Measurements from ENCODE around the gene BBX. TPM values are rescaled to one million over a fixed set of nuclear protein-coding genes. Genes with fewer than 3 reads are reported as not detected.

The BBX gene
- total RNA-seq, 1 experiment from 2014 or later, result 66.8 TPM

DNA sequence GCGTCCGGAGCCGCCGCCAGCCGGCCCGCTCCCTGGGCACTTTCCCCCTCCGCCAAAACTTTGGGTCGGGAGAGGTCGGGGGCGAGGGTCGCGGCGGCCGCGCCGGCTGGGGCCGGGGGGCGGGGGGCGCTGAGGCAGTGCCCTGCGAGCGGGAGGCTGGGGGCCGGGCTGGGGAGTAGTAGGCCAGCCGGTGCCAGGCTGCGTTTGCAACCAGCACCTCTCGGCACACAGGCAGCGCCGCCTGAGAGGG is 452 bp downstream of the BBX start:
- POLR2A ChIA-PET (ENCODE audit: unreplicated experiment), result interaction anchor here (0.6 kb wide), 1 partner anchor 10 kb away, joined by 4 read pairs; no protein-coding TSS in a partner anchor
- peak; percentile 30 for DNase-seq
- Histone ChIP-seq H3K27me3 (ENCODE audit: low read length) (no peaks in the 10 kb centered on the region), H3F3A (ENCODE audit: low read length, unreplicated experiment) (no peaks in the 10 kb centered on the region), H3K9me3 (ENCODE audit: low read length) (no peaks in the 10 kb centered on the region), H3K36me3 (ENCODE audit: low read depth, low read length) (peaks cover 6% of the 10 kb centered on the region; the same call in 1 of the 2 replicates), H3K4me3 (ENCODE audit: low read length) (peak overlapping the region; percentile 90), H4K20me1 (ENCODE audit: low read length) (no peaks in the 10 kb centered on the region), H3K79me2 (ENCODE audit: low read length) (peaks cover 43% of the 10 kb centered on the region), H3K9ac (ENCODE audit: low read length) (peak overlapping the region; percentile 56), H2AFZ (ENCODE audit: low read length) (peak overlapping the region; percentile 97), H3K9me2 (replicated peaks; ENCODE audit: low read length) (no peaks in the 10 kb centered on the region), H3K4me2 (ENCODE audit: low read length) (peak overlapping the region; percentile 86), H3K27ac (ENCODE audit: low read length) (peak overlapping the region; percentile 12; the same call in 1 of the 2 replicates), H3K4me1 (ENCODE audit: insufficient read depth, low read length) (peaks cover 14% of the 10 kb centered on the region)
- intact Hi-C loops (cut with micrococcal nuclease), result loop anchor here (2.0 to 5.0 kb wide), 2 partner anchors 282 to 316 kb away; no protein-coding TSS in a partner anchor
- BruUV-seq (replicated peaks), result no TSS peak
- peak; percentile 35 for ATAC-seq
- TF ChIP-seq EZH2phosphoT487 (IDR thresholded peaks at IDR 0.05; ENCODE audit: borderline replicate concordance, low read length) (no peak), EZH2 (IDR thresholded peaks at IDR 0.05; ENCODE audit: low read length, unreplicated experiment) (no peak)
- TF ChIP-seq, protein P1, sequence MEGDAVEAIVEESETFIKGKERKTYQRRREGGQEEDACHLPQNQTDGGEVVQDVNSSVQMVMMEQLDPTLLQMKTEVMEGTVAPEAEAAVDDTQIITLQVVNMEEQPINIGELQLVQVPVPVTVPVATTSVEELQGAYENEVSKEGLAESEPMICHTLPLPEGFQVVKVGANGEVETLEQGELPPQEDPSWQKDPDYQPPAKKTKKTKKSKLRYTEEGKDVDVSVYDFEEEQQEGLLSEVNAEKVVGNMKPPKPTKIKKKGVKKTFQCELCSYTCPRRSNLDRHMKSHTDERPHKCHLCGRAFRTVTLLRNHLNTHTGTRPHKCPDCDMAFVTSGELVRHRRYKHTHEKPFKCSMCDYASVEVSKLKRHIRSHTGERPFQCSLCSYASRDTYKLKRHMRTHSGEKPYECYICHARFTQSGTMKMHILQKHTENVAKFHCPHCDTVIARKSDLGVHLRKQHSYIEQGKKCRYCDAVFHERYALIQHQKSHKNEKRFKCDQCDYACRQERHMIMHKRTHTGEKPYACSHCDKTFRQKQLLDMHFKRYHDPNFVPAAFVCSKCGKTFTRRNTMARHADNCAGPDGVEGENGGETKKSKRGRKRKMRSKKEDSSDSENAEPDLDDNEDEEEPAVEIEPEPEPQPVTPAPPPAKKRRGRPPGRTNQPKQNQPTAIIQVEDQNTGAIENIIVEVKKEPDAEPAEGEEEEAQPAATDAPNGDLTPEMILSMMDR (conservative IDR thresholded peaks at IDR 0.05; ENCODE audit: low read depth, low read length), result no peak
- CTCF ChIA-PET, result no interaction called here

DNA sequence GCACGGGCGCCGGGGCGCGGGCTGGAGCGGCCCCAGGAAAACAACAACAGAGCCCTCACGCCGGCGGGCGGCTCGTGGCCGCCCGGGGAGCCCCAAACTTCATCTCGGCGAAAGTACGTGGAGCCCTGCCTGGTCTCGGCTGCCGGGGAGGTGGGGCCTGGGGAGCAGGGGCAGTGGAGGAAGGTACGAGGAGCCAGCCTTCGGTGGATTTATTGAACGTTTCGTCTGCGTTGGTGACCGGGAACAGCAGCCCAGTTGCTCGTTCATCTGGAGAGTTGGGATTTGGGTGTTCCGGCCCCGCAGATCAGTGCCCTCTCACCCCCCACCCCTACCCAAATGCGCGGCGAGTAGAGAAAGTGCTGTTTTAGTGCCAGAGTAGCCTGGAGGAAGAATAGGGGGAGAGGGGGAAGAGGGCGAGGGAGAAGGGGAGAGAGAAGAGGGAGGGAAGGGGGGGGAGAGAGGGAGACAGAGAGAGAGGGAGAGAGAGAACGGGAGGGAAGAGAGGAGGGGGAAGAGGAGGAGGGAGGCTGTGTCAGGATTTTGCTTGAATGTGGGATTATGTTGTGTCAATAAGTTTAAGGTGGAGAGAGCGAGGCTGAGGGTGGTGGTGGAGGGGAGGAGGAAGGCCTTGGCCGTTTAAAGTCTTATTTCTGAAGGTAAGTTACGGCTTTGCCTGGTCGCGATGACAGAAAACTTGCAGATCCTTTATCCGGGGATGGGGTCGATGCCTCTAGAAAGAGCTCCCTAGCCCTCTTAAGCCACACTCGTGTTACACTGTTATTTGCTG is 970 bp downstream of the BBX start:
- BruUV-seq (replicated peaks), result no TSS peak
- CTCF ChIA-PET, result interaction anchor here (1.2 kb wide), 1 partner anchor 288 kb away, joined by 7 read pairs; no protein-coding TSS in a partner anchor

More for the DNA sequence above, 970 bp downstream of the BBX start:
- H3K27ac ChIP-seq (ENCODE audit: low read length), result peak overlapping the region; percentile 12
- TF ChIP-seq EZH2 (IDR thresholded peaks at IDR 0.05; ENCODE audit: low read length, unreplicated experiment), result no peak
- TF ChIP-seq EZH2phosphoT487 (IDR thresholded peaks at IDR 0.05; ENCODE audit: borderline replicate concordance, low read length), result no peak
- TF ChIP-seq, protein P1 (conservative IDR thresholded peaks at IDR 0.05; ENCODE audit: low read depth, low read length), result no peak
- no peaks in the 10 kb centered on the region for H3K9me3 ChIP-seq (ENCODE audit: low read length)
- intact Hi-C loops (cut with micrococcal nuclease), result loop anchor here (1.0 to 5.0 kb wide), 3 partner anchors 91 to 316 kb away; no protein-coding TSS in a partner anchor
- H3K36me3 ChIP-seq (ENCODE audit: low read depth, low read length), result peaks cover 6% of the 10 kb centered on the region; the same call in 1 of the 2 replicates
- H3K4me1 ChIP-seq (ENCODE audit: insufficient read depth, low read length), result peaks cover 14% of the 10 kb centered on the region
- H2AFZ ChIP-seq (ENCODE audit: low read length), result peak overlapping the region; percentile 97
- DNase-seq (peak; percentile 43), ATAC-seq (peak; percentile 20)
- no peaks in the 10 kb centered on the region for H4K20me1 ChIP-seq (ENCODE audit: low read length)
- H3K79me2 ChIP-seq (ENCODE audit: low read length), result peaks cover 44% of the 10 kb centered on the region
- no peaks in the 10 kb centered on the region for H3K9me2 ChIP-seq (replicated peaks; ENCODE audit: low read length)
- H3K27me3 ChIP-seq (ENCODE audit: low read length), result no peaks in the 10 kb centered on the region
- H3F3A ChIP-seq (ENCODE audit: low read length, unreplicated experiment), result no peaks in the 10 kb centered on the region
- peak overlapping the region; percentile 56 for H3K9ac ChIP-seq (ENCODE audit: low read length)
- POLR2A ChIA-PET (ENCODE audit: unreplicated experiment), result no interaction called here
- H3K4me2 ChIP-seq (ENCODE audit: low read length), result peak overlapping the region; percentile 86
- peak overlapping the region; percentile 90 for H3K4me3 ChIP-seq (ENCODE audit: low read length)
